Psoas muscle (tissue), 8 donors: ENCODE results near the gene MAP1LC3C. TPM values are rescaled to one million over a fixed set of nuclear protein-coding genes. Genes with fewer than 3 reads are reported as not detected.
"Not testable (repeated sequence)": the region's sequence is repeated elsewhere in the genome, so short reads cannot be mapped to it uniquely, and the experiment has no call there.

Experiments used
- ATAC-seq, 4 donors: fragments of 200-7000 bp; cut with Tn5 transposase; one replicate each; pipeline ENCODE4 v1.9.1; 2020; ENCODE audit warnings: moderate library complexity in 3 of 4, mild to moderate bottlenecking in 2 of 4
- DNase-seq, 2 donors: peaks; one replicate each; pipeline ENCODE4 v3.0.0-alpha.2; 2020
- H3K27ac ChIP-seq: fragments of 200-600 bp; one replicate; pipeline ENCODE4 v1.8.0; 2022
- H3K27me3 ChIP-seq, 3 donors: fragments of 200-600 bp in 1 of 3; one replicate each; pipeline versions ENCODE4 v1.6.1 to v1.8.0; 2013 to 2022; ENCODE audit warnings: low read length in 2 of 3, mild to moderate bottlenecking in 2 of 3, moderate library complexity in 1 of 3; ENCODE audit not compliant: insufficient read depth in 3 of 3
- H3K36me3 ChIP-seq, 2 donors: fragments of 200-600 bp in 1 of 2; one replicate each; pipeline versions ENCODE4 v1.6.1 to v1.8.0; 2013 to 2022; ENCODE audit warnings: low read depth in 1 of 2, mild to moderate bottlenecking in 1 of 2, moderate library complexity in 1 of 2; ENCODE audit not compliant: insufficient read depth in 1 of 2
- H3K4me1 ChIP-seq: fragments of 200-600 bp; one replicate; pipeline ENCODE4 v1.8.0; 2022
- H3K4me3 ChIP-seq: fragments of 200-600 bp; one replicate; pipeline ENCODE4 v1.8.0; 2022; ENCODE audit warnings: mild to moderate bottlenecking
- H3K9me3 ChIP-seq: fragments of 200-600 bp; one replicate; pipeline ENCODE4 v1.8.0; 2022
- WGBS, 3 donors: extraction: QIAGEN DNeasy Blood & Tissue Kit; methylation state at CpG; one replicate each; pipeline versions ENCODE4 v1.1.6 to v1.1.7; 2013; 5-methylcytosine and 5-hydroxymethylcytosine counted together
- intact Hi-C, 2 donors: fragments of 100-400 bp; cut with DNase I; formaldehyde crosslinking; loops; one replicate each; pipeline versions ENCODE4 v1.11.0 to v1.14.2; 2022
- polyA plus RNA-seq, 3 donors: library from polyadenylated mRNA; stranded (reverse); fragments of 200-250 nt; gene quantifications; one replicate each; pipeline ENCODE4 v1.2.3, GENCODE V29; 2013
- total RNA-seq, 4 donors: library from RNA; stranded (reverse); fragmentation: NEBNext Ultra II Directional in 2 of 4; extraction: Animal tissue kit (Norgen Biotek cat#: 25700) in 2 of 4; gene quantifications; one replicate each; pipeline versions ENCODE4 v1.2.1 to v1.2.4, GENCODE V29; 2021 to 2023
- TF ChIP-seq, protein P1 (sequence below): fragments of 200-600 bp; IDR thresholded peaks from one replicate; pipeline ENCODE4 v1.8.0; 2022; ENCODE audit warnings: antibody characterized with exemption
- donor health status: healthy with polysubstance abuse.
- donor health status: DM: no; HTN: no; CAD: no; lungs with moderate emphysema.
- donor health status: Bipolar disorder and iron deficiency.
- donor health status: healthy.
- donor health status: DM: yes; HTN: yes; CAD: no.
- donor health status: DM: no; HTN: no; CAD: no.
- donor health status: DM: no; HTN: no; CAD: no.
- donor health status: DM: yes; HTN: yes; CAD: no.

MAP1LC3C gene
- total and polyA plus RNA-seq, 7 donors: 0.44 to 8.8 (median 4.2) TPM

DNA sequence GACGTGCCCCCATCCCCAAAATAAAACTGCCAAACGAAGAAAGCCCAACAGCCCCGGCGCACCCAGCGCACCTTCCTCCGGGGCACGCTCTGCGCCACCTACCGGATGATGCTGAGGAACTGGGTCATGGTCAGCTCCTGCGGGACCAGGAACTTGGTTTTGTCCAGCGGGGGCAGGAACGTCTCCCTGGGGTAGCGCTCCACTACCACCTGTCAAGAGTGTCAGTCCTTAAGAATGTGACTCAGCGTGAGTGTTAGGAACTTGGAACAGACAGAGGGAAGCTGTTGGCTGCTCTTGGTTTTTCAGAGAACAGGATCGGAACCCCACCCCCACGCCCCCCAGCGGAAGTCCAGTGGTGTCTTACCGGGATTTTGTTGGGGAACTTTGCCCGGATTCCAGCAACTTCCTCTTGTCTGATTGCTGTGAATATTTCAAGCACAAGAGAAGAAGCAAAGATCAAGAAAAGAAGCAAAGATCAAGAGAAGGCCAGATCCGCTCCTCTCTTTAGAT is 431 bp downstream of the MAP1LC3C start:
- no peaks in the 10 kb centered on the region for H3K9me3 ChIP-seq
- H3K4me1 ChIP-seq: no peaks in the 10 kb centered on the region
- no peak overlapping the region for H3K27ac ChIP-seq
- H3K36me3 ChIP-seq: no peaks in the 10 kb centered on the region
- intact Hi-C loops: no loop called here
- H3K4me3 ChIP-seq: peak overlapping the region; percentile 38
- no peaks in the 10 kb centered on the region for H3K27me3 ChIP-seq
- 7 to 15% (median 10%) methylated on average over 20 of the region's 20 CpGs for WGBS, 3 donors
- TF ChIP-seq, protein P1, sequence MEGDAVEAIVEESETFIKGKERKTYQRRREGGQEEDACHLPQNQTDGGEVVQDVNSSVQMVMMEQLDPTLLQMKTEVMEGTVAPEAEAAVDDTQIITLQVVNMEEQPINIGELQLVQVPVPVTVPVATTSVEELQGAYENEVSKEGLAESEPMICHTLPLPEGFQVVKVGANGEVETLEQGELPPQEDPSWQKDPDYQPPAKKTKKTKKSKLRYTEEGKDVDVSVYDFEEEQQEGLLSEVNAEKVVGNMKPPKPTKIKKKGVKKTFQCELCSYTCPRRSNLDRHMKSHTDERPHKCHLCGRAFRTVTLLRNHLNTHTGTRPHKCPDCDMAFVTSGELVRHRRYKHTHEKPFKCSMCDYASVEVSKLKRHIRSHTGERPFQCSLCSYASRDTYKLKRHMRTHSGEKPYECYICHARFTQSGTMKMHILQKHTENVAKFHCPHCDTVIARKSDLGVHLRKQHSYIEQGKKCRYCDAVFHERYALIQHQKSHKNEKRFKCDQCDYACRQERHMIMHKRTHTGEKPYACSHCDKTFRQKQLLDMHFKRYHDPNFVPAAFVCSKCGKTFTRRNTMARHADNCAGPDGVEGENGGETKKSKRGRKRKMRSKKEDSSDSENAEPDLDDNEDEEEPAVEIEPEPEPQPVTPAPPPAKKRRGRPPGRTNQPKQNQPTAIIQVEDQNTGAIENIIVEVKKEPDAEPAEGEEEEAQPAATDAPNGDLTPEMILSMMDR: peak; percentile 28
- peak; percentile 86 to 87 for DNase-seq
- ATAC-seq: peak; percentile 15 to 76 (median 66)

DNA sequence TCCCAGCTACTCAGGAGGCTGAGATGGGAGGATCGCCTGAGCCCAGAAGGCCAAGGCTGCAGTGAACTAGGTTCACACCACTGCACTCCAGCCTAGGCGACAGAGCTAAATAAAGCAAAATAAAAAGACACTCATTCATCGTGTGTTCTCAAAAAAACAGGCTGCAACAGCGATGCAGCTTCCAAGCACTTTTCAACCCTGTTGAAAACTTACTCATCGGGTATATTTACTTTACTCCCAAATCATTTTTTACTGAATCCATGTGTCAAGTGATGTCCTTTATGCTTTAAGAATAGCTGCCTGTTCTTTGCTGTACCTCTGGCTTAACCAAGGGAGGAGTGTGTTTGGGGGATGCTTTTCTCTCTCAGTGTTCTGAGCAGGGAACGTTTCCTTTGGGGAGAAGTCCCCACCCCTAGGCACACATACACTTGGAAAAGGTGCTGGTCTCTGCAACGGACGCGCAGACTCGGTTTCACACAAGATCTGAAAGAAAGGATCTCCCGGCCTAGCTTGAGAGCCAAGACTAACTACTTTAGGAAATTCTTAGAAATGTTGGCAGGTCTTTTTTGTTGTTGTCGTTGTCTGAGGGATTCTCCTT is 1.4 kb downstream of the MAP1LC3C start:
- Histone ChIP-seq H3K36me3 (no peaks in the 10 kb centered on the region), H3K27ac (no peak overlapping the region), H3K4me1 (no peaks in the 10 kb centered on the region), H3K4me3 (no peak overlapping the region), H3K27me3 (no peaks in the 10 kb centered on the region), H3K9me3 (no peaks in the 10 kb centered on the region)
- intact Hi-C loops: no loop called here
- TF ChIP-seq, protein P1: no peak
- no peak for ATAC-seq
- WGBS, 3 donors: 77 to 82% (median 77%) methylated on average over 12 of the region's 12 CpGs
- no peak for DNase-seq

DNA sequence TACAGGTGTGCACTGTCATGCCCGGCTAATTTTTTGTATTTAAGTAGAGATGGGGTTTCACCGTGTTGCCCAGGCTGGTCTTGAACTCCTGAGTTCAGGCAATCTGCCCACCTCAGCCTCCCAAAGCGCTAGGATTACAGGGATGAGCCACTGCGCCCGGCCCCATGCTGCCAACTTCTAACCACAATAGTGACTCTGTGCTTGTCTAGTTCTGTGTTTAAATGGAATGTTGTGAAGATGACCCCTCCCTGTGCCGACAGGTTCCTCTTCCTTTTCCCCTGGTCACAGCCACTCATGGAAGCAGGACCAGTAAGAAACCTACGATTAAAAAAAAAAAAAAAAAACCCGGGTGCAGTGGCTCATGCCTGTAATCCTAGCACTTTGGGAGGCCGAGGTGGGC is 4.7 kb downstream of the MAP1LC3C start:
- intact Hi-C loops: no loop called here
- no peaks in the 10 kb centered on the region for H3K36me3 ChIP-seq
- H3K27ac ChIP-seq: no peak overlapping the region
- H3K4me3 ChIP-seq: no peak overlapping the region
- H3K27me3 ChIP-seq: no peaks in the 10 kb centered on the region
- TF ChIP-seq, protein P1: no peak
- no peaks in the 10 kb centered on the region for H3K9me3 ChIP-seq
- no peak for DNase-seq
- no peaks in the 10 kb centered on the region for H3K4me1 ChIP-seq
- WGBS, 3 donors: 71 to 82% (median 73%) methylated on average over 7 to 9 of the region's 9 CpGs
- ATAC-seq: no peak

DNA sequence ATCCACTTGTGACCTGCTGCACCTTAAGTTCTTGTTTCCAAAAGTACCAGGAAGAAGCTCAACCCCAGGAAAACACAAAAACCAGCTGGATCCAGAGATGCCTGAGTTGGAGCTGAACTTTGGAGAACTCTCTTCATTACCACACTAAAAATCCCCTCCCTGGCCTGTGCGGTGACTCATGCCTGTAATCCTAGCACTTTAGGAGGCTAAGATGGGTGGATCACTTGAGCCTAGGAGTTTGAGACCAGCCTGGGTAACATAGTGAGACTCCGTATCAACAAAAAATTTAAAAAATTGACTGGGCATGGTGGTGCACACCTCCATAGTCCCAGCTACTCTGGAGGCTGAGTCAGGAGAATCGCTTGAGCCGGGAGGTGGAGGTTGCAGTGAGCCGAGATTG is 6.2 kb downstream of the MAP1LC3C start:
- DNase-seq (peak in 1 of 2 donors; percentile 28), ATAC-seq (peak in 1 of 4 donors; percentile 48)
- TF ChIP-seq, protein P1: no peak
- no peaks in the 10 kb centered on the region for H3K9me3 ChIP-seq
- no peak overlapping the region for H3K27ac ChIP-seq
- no peaks in the 10 kb centered on the region for H3K27me3 ChIP-seq
- WGBS, 3 donors: 77 to 83% (median 79%) methylated on average over 5 of the region's 5 CpGs
- no peaks in the 10 kb centered on the region for H3K4me1 ChIP-seq
- intact Hi-C loops: no loop called here
- no peaks in the 10 kb centered on the region for H3K36me3 ChIP-seq
- no peak overlapping the region for H3K4me3 ChIP-seq

DNA sequence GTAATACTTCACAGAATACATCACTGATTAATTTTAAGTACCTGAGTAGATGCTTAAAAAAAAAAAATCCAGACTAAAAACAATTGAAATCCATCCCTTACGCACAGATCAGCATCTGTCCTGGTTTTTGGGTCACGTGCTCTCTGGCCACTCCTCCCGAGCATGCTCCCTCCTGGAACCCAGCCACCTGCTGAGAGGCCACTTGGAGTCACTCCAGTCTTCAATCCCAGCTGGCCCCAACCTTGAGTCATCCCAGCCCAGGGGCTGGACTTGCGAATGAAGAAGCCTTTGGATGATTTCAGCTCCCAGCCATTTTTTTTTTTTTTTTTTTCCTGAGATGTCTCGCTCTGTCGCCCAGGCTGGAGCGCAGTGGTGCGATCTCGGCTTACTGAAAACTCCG is 8.9 kb downstream of the MAP1LC3C start:
- H3K27me3 ChIP-seq: no peaks in the 10 kb centered on the region
- DNase-seq (peak; percentile 80 to 89), ATAC-seq (peak; percentile 32 to 84 (median 74))
- H3K36me3 ChIP-seq: no peaks in the 10 kb centered on the region
- H3K9me3 ChIP-seq: no peaks in the 10 kb centered on the region
- no peaks in the 10 kb centered on the region for H3K4me1 ChIP-seq
- intact Hi-C loops: no loop called here
- no peak overlapping the region for H3K4me3 ChIP-seq
- no peak overlapping the region for H3K27ac ChIP-seq
- 18 to 29% (median 23%) methylated on average over 10 of the region's 10 CpGs for WGBS, 3 donors
- TF ChIP-seq, protein P1: no peak

DNA sequence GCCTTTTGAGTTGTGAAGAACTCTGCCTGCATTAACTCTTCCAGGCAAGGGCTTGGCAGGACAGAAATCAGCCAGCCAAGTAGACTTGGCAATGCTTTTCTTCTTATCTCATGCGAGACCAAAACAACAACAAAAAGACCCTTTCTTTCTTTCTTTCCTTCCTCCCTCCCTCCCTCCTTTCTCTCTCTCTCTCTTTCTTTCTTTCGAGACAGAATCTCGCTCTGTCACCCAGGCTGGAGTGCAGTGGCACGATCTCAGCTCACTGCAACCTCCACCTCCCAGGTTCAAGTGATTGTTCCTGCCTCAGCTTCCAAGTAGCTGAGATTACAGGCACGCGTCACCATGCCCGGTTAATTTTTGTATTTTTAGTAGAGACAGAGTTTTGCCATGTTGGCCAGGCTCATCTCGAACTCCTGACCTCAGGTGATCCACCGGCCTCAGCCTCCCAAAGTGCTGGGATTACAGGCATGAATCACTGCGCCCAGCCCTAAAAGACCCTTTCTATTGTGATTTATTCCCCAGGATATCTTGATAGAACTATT is 10.4 kb downstream of the MAP1LC3C start:
- WGBS, 3 donors: 41 to 50% (median 48%) methylated on average over 10 of the region's 10 CpGs
- DNase-seq, H3K27ac ChIP-seq, ATAC-seq, H3K9me3 ChIP-seq, intact Hi-C loops, H3K27me3 ChIP-seq, H3K36me3 ChIP-seq, H3K4me3 ChIP-seq, H3K4me1 ChIP-seq: not testable (repeated sequence)
